HG03025 (cell line): Measurements from ENCODE around the gene RABGAP1L.
"Not testable (repeated sequence)": the region's sequence is repeated elsewhere in the genome, so short reads cannot be mapped to it uniquely, and the experiment has no call there.

Experiments
- ATAC-seq: cut with Tn5 transposase; IDR thresholded peaks from one replicate; pipeline ENCODE4 v1.9.1; 2021; ENCODE audit warnings: mild to moderate bottlenecking, moderate library complexity; ENCODE audit not compliant: unreplicated experiment, low FRiP score

The RABGAP1L gene

GRCh38 chr1:174531751-174532150, 372.4 kb downstream of the RABGAP1L start:
- no peak for ATAC-seq

GRCh38 chr1:174534789-174535188, 375.5 kb downstream of the RABGAP1L start:
- no peak for ATAC-seq

- no peak for ATAC-seq
These were observed 375.9 kb downstream of the RABGAP1L start for GRCh38 chr1:174535207-174535606.

GRCh38 chr1:174543421-174543820, 384.1 kb downstream of the RABGAP1L start:
- not testable (repeated sequence) for ATAC-seq

GRCh38 chr1:174550296-174550695, 391.0 kb downstream of the RABGAP1L start:
- no peak for ATAC-seq

- no peak for ATAC-seq
These were observed 397.1 kb downstream of the RABGAP1L start for GRCh38 chr1:174556392-174556791.

- no peak for ATAC-seq
These were observed 409.2 kb downstream of the RABGAP1L start for GRCh38 chr1:174568551-174568950.

- no peak for ATAC-seq
These were observed 409.9 kb downstream of the RABGAP1L start for GRCh38 chr1:174569240-174569639.

- no peak for ATAC-seq
These were observed 413.5 kb downstream of the RABGAP1L start for GRCh38 chr1:174572771-174573170.

GRCh38 chr1:174576120-174576519, 416.8 kb downstream of the RABGAP1L start:
- not testable (repeated sequence) for ATAC-seq

GRCh38 chr1:174577681-174578080, 418.4 kb downstream of the RABGAP1L start:
- no peak for ATAC-seq

GRCh38 chr1:174580801-174581200, 421.5 kb downstream of the RABGAP1L start:
- ATAC-seq: no peak

- no peak for ATAC-seq
These were observed 424.0 kb downstream of the RABGAP1L start for GRCh38 chr1:174583316-174583715.

GRCh38 chr1:174584071-174584470, 424.8 kb downstream of the RABGAP1L start:
- ATAC-seq: no peak

- ATAC-seq: not testable (repeated sequence)
These were observed 429.3 kb downstream of the RABGAP1L start for GRCh38 chr1:174588618-174589017.

GRCh38 chr1:174605198-174605597, 445.9 kb downstream of the RABGAP1L start:
- no peak for ATAC-seq

GRCh38 chr1:174606471-174606870, 447.2 kb downstream of the RABGAP1L start:
- ATAC-seq: no peak

GRCh38 chr1:174617905-174618304, 458.6 kb downstream of the RABGAP1L start:
- not testable (repeated sequence) for ATAC-seq

GRCh38 chr1:174623324-174624035, 464.2 kb downstream of the RABGAP1L start:
- ATAC-seq: no peak

GRCh38 chr1:174626031-174627025, 467.0 kb downstream of the RABGAP1L start:
- ATAC-seq: no peak

- ATAC-seq: no peak
These were observed 478.2 kb downstream of the RABGAP1L start for GRCh38 chr1:174637487-174637886.
